ENCODE measurements around the gene HMCES.

DNA sequence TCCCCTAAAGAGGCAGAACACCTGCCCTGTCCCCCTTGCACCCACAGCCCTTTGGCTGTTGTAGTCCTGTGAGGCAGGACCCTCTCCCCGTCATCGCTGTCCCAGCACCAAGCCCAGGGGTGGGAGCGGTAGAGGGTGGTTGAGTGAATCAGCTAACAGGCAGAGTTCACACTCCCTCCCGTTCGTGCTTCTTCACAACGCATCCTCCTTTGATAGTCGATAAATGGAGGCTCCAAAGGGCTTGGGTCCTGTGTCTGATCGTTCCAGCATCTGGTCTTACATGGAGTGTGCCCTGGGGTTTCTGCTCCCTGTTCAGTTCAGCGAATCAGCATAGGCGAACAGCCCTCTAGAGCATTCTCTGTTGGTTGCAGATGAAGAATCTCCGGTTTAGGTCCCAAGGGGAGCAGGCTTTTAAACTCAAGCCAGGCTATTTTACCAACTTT lies 820 bp upstream of the HMCES start:
- TF ChIP-seq CTCF (tag by site-specific recombination; IDR thresholded peaks at IDR 0.05) = no peak
- no peak for TF ChIP-seq ZNF292 (tag by site-specific recombination; IDR thresholded peaks at IDR 0.05; ENCODE audit: borderline replicate concordance, low read depth)
- TF ChIP-seq ZNF248 (tag by site-specific recombination; IDR thresholded peaks at IDR 0.05) = no peak
- no peak for TF ChIP-seq YY1 (tag by site-specific recombination; IDR thresholded peaks at IDR 0.05)
- TF ChIP-seq ZNF510 (tag by site-specific recombination; IDR thresholded peaks at IDR 0.05; ENCODE audit: insufficient replicate concordance) = no peak
- no peak for TF ChIP-seq REST (tag by site-specific recombination; IDR thresholded peaks at IDR 0.05)
- no peak for TF ChIP-seq ZNF354C (tag by site-specific recombination; IDR thresholded peaks at IDR 0.05; ENCODE audit: borderline replicate concordance, low read depth)
- TF ChIP-seq, protein P1, sequence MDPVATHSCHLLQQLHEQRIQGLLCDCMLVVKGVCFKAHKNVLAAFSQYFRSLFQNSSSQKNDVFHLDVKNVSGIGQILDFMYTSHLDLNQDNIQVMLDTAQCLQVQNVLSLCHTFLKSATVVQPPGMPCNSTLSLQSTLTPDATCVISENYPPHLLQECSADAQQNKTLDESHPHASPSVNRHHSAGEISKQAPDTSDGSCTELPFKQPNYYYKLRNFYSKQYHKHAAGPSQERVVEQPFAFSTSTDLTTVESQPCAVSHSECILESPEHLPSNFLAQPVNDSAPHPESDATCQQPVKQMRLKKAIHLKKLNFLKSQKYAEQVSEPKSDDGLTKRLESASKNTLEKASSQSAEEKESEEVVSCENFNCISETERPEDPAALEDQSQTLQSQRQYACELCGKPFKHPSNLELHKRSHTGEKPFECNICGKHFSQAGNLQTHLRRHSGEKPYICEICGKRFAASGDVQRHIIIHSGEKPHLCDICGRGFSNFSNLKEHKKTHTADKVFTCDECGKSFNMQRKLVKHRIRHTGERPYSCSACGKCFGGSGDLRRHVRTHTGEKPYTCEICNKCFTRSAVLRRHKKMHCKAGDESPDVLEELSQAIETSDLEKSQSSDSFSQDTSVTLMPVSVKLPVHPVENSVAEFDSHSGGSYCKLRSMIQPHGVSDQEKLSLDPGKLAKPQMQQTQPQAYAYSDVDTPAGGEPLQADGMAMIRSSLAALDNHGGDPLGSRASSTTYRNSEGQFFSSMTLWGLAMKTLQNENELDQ (tag by site-specific recombination; IDR thresholded peaks at IDR 0.05; ENCODE audit: low read depth) = no peak
- no peak for TF ChIP-seq KLF1 (tag by site-specific recombination; IDR thresholded peaks at IDR 0.05)
- TF ChIP-seq ZNF549 (tag by site-specific recombination; IDR thresholded peaks at IDR 0.05) = no peak
- no peak for TF ChIP-seq MYNN (tag by site-specific recombination; IDR thresholded peaks at IDR 0.05; ENCODE audit: borderline replicate concordance)
